Ovary (tissue), 3 donors: ENCODE measurements around the gene ADK.

ENCODE experiments used
- CTCF ChIP-seq, 3 donors: fragments of 450-650 bp in 2 of 3; fragments of 200-600 bp in 1 of 3; IDR thresholded peaks; one replicate each; pipeline versions ENCODE4 v1.5.1 to v1.8.0; 2016 to 2022; ENCODE audit warnings: antibody characterized with exemption in 3 of 3, mild to moderate bottlenecking in 1 of 3
- EP300 ChIP-seq: sonication (generic); formaldehyde crosslinking; IDR thresholded peaks from one replicate; pipeline ENCODE4 v1.6.1; 2017; ENCODE audit warnings: antibody characterized with exemption
- donor health status: DM: no; HTN: no; CAD: no.

- TF ChIP-seq CTCF (IDR thresholded peaks at IDR 0.05) (no peak), EP300 (no peak)
Measured at GRCh38 chr10:74163319-74164068, 12.5 kb downstream of the ADK start.
